Stimulated activated CD8-positive, alpha-beta memory T cell treated with anti-CD3 and anti-CD28 coated beads, Interleukin-12 subunit alpha, Interleukin-12 subunit beta, amount 100 ng/mL, for 1 hour (primary cell): ENCODE data around the gene TBRG1.

Source experiments
- DNase-seq: peaks from one replicate; pipeline ENCODE4 v3.0.0-alpha.2; 2020; ENCODE audit warnings: low read depth

Gene TBRG1

GRCh38 chr11:124662106-124662505 is 39.4 kb downstream of the TBRG1 start:
- no peak for DNase-seq

GRCh38 chr11:124663861-124664260 is 41.2 kb downstream of the TBRG1 start:
- no peak for DNase-seq

GRCh38 chr11:124667601-124668000 is 44.9 kb downstream of the TBRG1 start:
- no peak for DNase-seq

- DNase-seq, result no peak
Observed at GRCh38 chr11:124669193-124669592, 46.5 kb downstream of the TBRG1 start.

GRCh38 chr11:124670732-124671131 is 48.1 kb downstream of the TBRG1 start:
- no peak for DNase-seq

GRCh38 chr11:124672536-124673215 is 50.0 kb downstream of the TBRG1 start:
- no peak for DNase-seq

GRCh38 chr11:124673333-124674167 is 50.9 kb downstream of the TBRG1 start, which contains the start of the genes SIAE and SPA17:
Gene SIAE (minus strand): TSS chr11:124673739. CDS start chr11:124673708, 31 bp downstream.
Gene SPA17 (plus strand): TSS chr11:124673904. CDS start chr11:124675265, 1,361 bp downstream.
- peak; percentile 71 for DNase-seq

- no peak for DNase-seq
Observed at GRCh38 chr11:124674168-124674517, 51.5 kb downstream of the TBRG1 start.

- no peak for DNase-seq
Observed at GRCh38 chr11:124674571-124674970, 51.9 kb downstream of the TBRG1 start.

GRCh38 chr11:124676386-124676785 is 53.7 kb downstream of the TBRG1 start:
- no peak for DNase-seq

GRCh38 chr11:124678416-124678815 is 55.8 kb downstream of the TBRG1 start:
- no peak for DNase-seq

GRCh38 chr11:124681421-124681820 is 58.8 kb downstream of the TBRG1 start:
- DNase-seq, result no peak

GRCh38 chr11:124682443-124682842 is 59.8 kb downstream of the TBRG1 start:
- DNase-seq, result no peak
